HEK293 (cell line): Measurements from ENCODE around the gene ALOX5AP.

ENCODE experiments used
- ATF2 ChIP-seq: fragments of 450-650 bp; formaldehyde crosslinking; IDR thresholded peaks from 2 replicates; pipeline ENCODE4 v1.5.1; 2016; ENCODE audit warnings: missing biosample characterization, missing genetic modification characterization, low read depth
- CTCF ChIP-seq: fragments of 450-650 bp; formaldehyde crosslinking; IDR thresholded peaks from 2 replicates; pipeline ENCODE4 v1.5.1; 2016; ENCODE audit warnings: missing biosample characterization, missing genetic modification characterization
- SP2 ChIP-seq: fragments of 450-650 bp; formaldehyde crosslinking; IDR thresholded peaks from 2 replicates; pipeline ENCODE4 v1.5.1; 2016; ENCODE audit warnings: missing biosample characterization, missing genetic modification characterization
- SP3 ChIP-seq: fragments of 450-650 bp; formaldehyde crosslinking; IDR thresholded peaks from 2 replicates; pipeline ENCODE4 v1.5.1; 2016; ENCODE audit warnings: missing biosample characterization, missing genetic modification characterization
- ZBTB26 ChIP-seq: fragments of 450-650 bp; formaldehyde crosslinking; optimal IDR thresholded peaks from 2 replicates; pipeline ENCODE3; 2016; ENCODE audit warnings: missing biosample characterization, mild to moderate bottlenecking, missing genetic modification characterization
- ZNF148 ChIP-seq: fragments of 450-650 bp; formaldehyde crosslinking; IDR thresholded peaks from 2 replicates; pipeline ENCODE4 v1.5.0; 2017; ENCODE audit warnings: missing biosample characterization, missing genetic modification characterization, borderline replicate concordance
- ZNF24 ChIP-seq: fragments of 450-650 bp; formaldehyde crosslinking; IDR thresholded peaks from 2 replicates; pipeline ENCODE4 v1.5.1; 2016; ENCODE audit warnings: missing biosample characterization, missing genetic modification characterization
- ZNF335 ChIP-seq: fragments of 450-650 bp; formaldehyde crosslinking; conservative IDR thresholded peaks from 2 replicates; pipeline ENCODE4 v1.5.1; 2016; ENCODE audit warnings: missing biosample characterization, missing genetic modification characterization
- ZNF596 ChIP-seq: fragments of 450-650 bp; IDR thresholded peaks from 2 replicates; pipeline ENCODE4 v1.5.0; 2018; ENCODE audit warnings: missing biosample characterization, mild to moderate bottlenecking, missing genetic modification characterization, moderate library complexity

GRCh38 chr13:30762643-30763042, 27.3 kb downstream of the ALOX5AP start:
- no peak for TF ChIP-seq SP3
- TF ChIP-seq ZNF596 (tag by site-specific recombination): no peak
- TF ChIP-seq ZNF24 (tag by site-specific recombination): no peak
- TF ChIP-seq ZBTB26 (tag by site-specific recombination): no peak
- no peak for TF ChIP-seq SP2 (tag by site-specific recombination)
- TF ChIP-seq CTCF (tag by site-specific recombination): no peak
- no peak for TF ChIP-seq ATF2
- TF ChIP-seq ZNF335 (tag by site-specific recombination): no peak
- TF ChIP-seq ZNF148 (tag by site-specific recombination): no peak
